ENCODE data around the gene ARL2. TPM values are rescaled to one million over a fixed set of nuclear protein-coding genes. Genes with fewer than 3 reads are reported as not detected.

ARL2 gene
- total RNA-seq, 3 donors from 2014 or later (not counting 1 experiment from before 2014, with no cell fraction given): 19.9 to 20.5 (median 20.2) TPM

GRCh38 chr11:64996710-64997380 is 17.1 kb upstream of the ARL2 start, which contains the start of gene BATF2:
Gene BATF2, minus strand, starts transcription at chr11:64996971. Its CDS starts 57 bp downstream, at chr11:64996914.
- Histone ChIP-seq H3K27me3 (ENCODE audit: control insufficient read depth, insufficient read depth, low read length) (no peaks in the 10 kb centered on the region), H3K4me3 (ENCODE audit: low read length) (peak within 1 kb of the TSS; percentile 0), H3K36me3 (ENCODE audit: control insufficient read depth, insufficient read depth, low read length) (no peaks in the 10 kb centered on the region), H3K27ac (ENCODE audit: low read length) (no peak within 1 kb of the TSS), H3K9me3 (ENCODE audit: control insufficient read depth, insufficient read depth, low read length) (no peaks in the 10 kb centered on the region), H3K4me1 (ENCODE audit: control insufficient read depth, insufficient read depth, low read length) (peaks cover 8% of the 10 kb centered on the region)
- TF ChIP-seq, protein P1, sequence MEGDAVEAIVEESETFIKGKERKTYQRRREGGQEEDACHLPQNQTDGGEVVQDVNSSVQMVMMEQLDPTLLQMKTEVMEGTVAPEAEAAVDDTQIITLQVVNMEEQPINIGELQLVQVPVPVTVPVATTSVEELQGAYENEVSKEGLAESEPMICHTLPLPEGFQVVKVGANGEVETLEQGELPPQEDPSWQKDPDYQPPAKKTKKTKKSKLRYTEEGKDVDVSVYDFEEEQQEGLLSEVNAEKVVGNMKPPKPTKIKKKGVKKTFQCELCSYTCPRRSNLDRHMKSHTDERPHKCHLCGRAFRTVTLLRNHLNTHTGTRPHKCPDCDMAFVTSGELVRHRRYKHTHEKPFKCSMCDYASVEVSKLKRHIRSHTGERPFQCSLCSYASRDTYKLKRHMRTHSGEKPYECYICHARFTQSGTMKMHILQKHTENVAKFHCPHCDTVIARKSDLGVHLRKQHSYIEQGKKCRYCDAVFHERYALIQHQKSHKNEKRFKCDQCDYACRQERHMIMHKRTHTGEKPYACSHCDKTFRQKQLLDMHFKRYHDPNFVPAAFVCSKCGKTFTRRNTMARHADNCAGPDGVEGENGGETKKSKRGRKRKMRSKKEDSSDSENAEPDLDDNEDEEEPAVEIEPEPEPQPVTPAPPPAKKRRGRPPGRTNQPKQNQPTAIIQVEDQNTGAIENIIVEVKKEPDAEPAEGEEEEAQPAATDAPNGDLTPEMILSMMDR (IDR thresholded peaks at IDR 0.05): no peak
- intact Hi-C loops (cut with micrococcal nuclease): no loop called here
- no peaks in the 10 kb centered on the region for H3K27me3 Mint-ChIP-seq (ENCODE audit: low read depth in 2 of 2)
- WGBS (ENCODE audit: insufficient coverage): 29% methylated on average over 9 of the region's 9 CpGs
- no peaks in the 10 kb centered on the region for H3K9me3 Mint-ChIP-seq
- peak within 1 kb of the TSS in 1 of 2 donors; percentile 53 for H3K27ac Mint-ChIP-seq
- peaks cover 0 to 9% of the 10 kb centered on the region in 2 donors for H3K4me1 Mint-ChIP-seq
- no peak within 1 kb of the TSS for H3K4me3 Mint-ChIP-seq
- peak; percentile 54 to 61 (median 58) for ATAC-seq
- peak in 1 of 2 donors; percentile 33 for DNase-seq
- no peaks in the 10 kb centered on the region for H3K36me3 Mint-ChIP-seq

- peaks cover 0 to 9% of the 10 kb centered on the region in 2 donors for H3K4me1 Mint-ChIP-seq
- H3K27ac Mint-ChIP-seq: no peak overlapping the region
- DNase-seq: no peak
- intact Hi-C loops (cut with micrococcal nuclease): no loop called here
- H3K27me3 Mint-ChIP-seq (ENCODE audit: low read depth in 2 of 2): no peaks in the 10 kb centered on the region
- no peaks in the 10 kb centered on the region for H3K36me3 Mint-ChIP-seq
- no peaks in the 10 kb centered on the region for H3K27me3 ChIP-seq (ENCODE audit: control insufficient read depth, insufficient read depth, low read length)
- H3K4me3 Mint-ChIP-seq: no peak overlapping the region
- TF ChIP-seq, protein P1 (IDR thresholded peaks at IDR 0.05): no peak
- 56% methylated on average over 1 of the region's 1 CpG for WGBS (ENCODE audit: insufficient coverage)
- no peak for ATAC-seq
- no peaks in the 10 kb centered on the region for H3K9me3 Mint-ChIP-seq
- H3K27ac ChIP-seq (ENCODE audit: low read length): no peak overlapping the region
- no peak overlapping the region for H3K4me3 ChIP-seq (ENCODE audit: low read length)
- no peaks in the 10 kb centered on the region for H3K36me3 ChIP-seq (ENCODE audit: control insufficient read depth, insufficient read depth, low read length)
- peaks cover 8% of the 10 kb centered on the region for H3K4me1 ChIP-seq (ENCODE audit: control insufficient read depth, insufficient read depth, low read length)
- no peaks in the 10 kb centered on the region for H3K9me3 ChIP-seq (ENCODE audit: control insufficient read depth, insufficient read depth, low read length)
These were observed 15.8 kb upstream of the ARL2 start for GRCh38 chr11:64998141-64998540.

GRCh38 chr11:64998690-64999431 is 15.1 kb upstream of the ARL2 start:
- H3K36me3 Mint-ChIP-seq: no peaks in the 10 kb centered on the region
- DNase-seq: no peak
- Histone ChIP-seq H3K4me1 (ENCODE audit: control insufficient read depth, insufficient read depth, low read length) (peaks cover 8% of the 10 kb centered on the region), H3K27ac (ENCODE audit: low read length) (no peak overlapping the region), H3K27me3 (ENCODE audit: control insufficient read depth, insufficient read depth, low read length) (no peaks in the 10 kb centered on the region), H3K4me3 (ENCODE audit: low read length) (no peak overlapping the region), H3K9me3 (ENCODE audit: control insufficient read depth, insufficient read depth, low read length) (no peaks in the 10 kb centered on the region), H3K36me3 (ENCODE audit: control insufficient read depth, insufficient read depth, low read length) (no peaks in the 10 kb centered on the region)
- TF ChIP-seq, protein P1 (IDR thresholded peaks at IDR 0.05): no peak
- H3K4me1 Mint-ChIP-seq: peaks cover 0 to 9% of the 10 kb centered on the region in 2 donors
- intact Hi-C loops (cut with micrococcal nuclease): no loop called here
- H3K27me3 Mint-ChIP-seq (ENCODE audit: low read depth in 2 of 2): no peaks in the 10 kb centered on the region
- WGBS (ENCODE audit: insufficient coverage): 74% methylated on average over 8 of the region's 9 CpGs
- no peak overlapping the region for H3K27ac Mint-ChIP-seq
- ATAC-seq: no peak
- H3K9me3 Mint-ChIP-seq: no peaks in the 10 kb centered on the region
- H3K4me3 Mint-ChIP-seq: no peak overlapping the region

All from natural killer cell (primary cell).